Mucosa of rectum (tissue), 2 donors: Measurements from ENCODE around the gene TSEN34.

Experiments
- H3K27ac ChIP-seq, 2 donors: one replicate each; pipeline ENCODE4 v1.7.0; 2013; ENCODE audit warnings: inconsistent platforms in 2 of 2, low read depth in 2 of 2, low read length in 2 of 2
- H3K27me3 ChIP-seq, 2 donors: one replicate each; pipeline ENCODE4 v1.7.0; 2013; ENCODE audit warnings: low read length in 2 of 2; ENCODE audit not compliant: control insufficient read depth in 2 of 2, insufficient read depth in 2 of 2
- H3K36me3 ChIP-seq, 2 donors: one replicate each; pipeline ENCODE4 v1.7.0; 2013; ENCODE audit warnings: low read length in 2 of 2; ENCODE audit not compliant: control insufficient read depth in 2 of 2, insufficient read depth in 2 of 2
- H3K4me1 ChIP-seq, 2 donors: one replicate each; pipeline ENCODE4 v1.7.0; 2013; ENCODE audit warnings: low read length in 2 of 2, mild to moderate bottlenecking in 1 of 2; ENCODE audit not compliant: control insufficient read depth in 2 of 2, insufficient read depth in 2 of 2
- H3K4me3 ChIP-seq, 2 donors: one replicate each; pipeline ENCODE4 v1.7.0; 2013; ENCODE audit warnings: low read length in 2 of 2
- H3K9ac ChIP-seq, 2 donors: one replicate each; pipeline ENCODE4 v1.7.0; 2013; ENCODE audit warnings: low read length in 2 of 2, low read depth in 1 of 2, mild to moderate bottlenecking in 1 of 2
- H3K9me3 ChIP-seq, 2 donors: one replicate each; pipeline ENCODE4 v1.7.0; 2013; ENCODE audit warnings: low read length in 2 of 2; ENCODE audit not compliant: control insufficient read depth in 2 of 2
- donor health status: healthy.
- donor health status: Normal muscosa, but diverticular disease.

TSEN34 gene

DNA sequence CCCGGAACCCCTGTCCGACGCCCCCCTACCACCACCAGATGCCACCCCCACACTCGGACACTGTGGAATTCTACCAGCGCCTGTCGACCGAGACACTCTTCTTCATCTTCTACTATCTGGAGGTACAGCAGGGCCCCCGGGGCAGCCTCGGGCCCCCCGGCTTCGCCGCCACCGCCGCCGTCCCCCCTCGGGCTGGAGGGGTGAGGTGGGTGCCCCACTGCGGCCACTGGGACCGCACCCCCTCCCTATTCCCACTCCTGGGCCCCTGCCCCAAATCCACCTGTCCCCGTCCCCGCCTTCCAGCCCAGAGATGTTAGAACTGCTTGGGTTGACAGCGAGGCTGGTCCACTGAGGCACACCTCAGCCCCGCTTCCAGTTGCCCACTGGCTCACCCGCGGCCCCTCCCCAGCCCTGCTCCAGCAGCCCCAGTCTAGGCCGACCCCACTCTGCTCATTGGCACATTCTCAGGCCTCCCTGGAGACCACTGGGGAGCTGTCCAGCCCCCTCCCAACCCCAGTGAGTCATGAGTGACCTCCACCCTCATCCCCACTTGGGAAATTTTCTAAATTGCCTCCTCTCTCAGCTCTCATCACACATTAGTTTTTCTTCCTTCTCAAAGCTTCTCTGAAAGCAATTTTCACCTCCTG, 38.1 kb upstream of the TSEN34 start:
- Histone ChIP-seq H3K27me3 (no peaks in the 10 kb centered on the region), H3K27ac (no peak overlapping the region), H3K9ac (no peak overlapping the region), H3K36me3 (peaks cover 64 to 88% of the 10 kb centered on the region in 2 donors), H3K4me3 (no peak overlapping the region), H3K9me3 (no peaks in the 10 kb centered on the region), H3K4me1 (peaks cover 0 to under 1% of the 10 kb centered on the region in 2 donors)

DNA sequence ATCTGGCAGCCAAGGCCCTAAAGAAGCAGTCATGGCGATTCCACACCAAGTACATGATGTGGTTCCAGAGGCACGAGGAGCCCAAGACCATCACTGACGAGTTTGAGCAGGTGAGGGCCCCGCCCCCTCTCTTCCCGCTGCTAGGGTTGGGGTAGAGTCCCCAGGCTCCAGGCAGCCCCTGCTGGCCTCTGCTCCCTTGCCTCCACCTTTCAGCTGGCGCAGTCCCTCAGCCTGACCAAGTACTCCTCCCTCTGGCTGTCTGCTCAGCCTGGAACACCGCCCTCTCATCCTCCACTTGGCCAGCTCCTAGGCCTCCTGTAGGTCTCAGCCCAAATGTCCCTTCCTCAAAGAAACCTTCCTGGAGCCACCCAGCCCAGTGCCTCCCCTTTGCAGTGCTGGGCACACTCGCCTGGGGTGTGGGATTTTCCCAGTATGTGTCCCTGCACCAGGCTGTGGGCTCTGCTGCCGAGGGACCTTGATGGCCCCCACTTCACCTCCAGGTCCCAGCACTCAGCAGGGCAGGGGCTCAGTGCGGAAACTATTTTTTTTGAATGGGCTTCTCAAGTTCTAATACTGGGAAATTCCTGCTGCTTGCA, 37.3 kb upstream of the TSEN34 start:
- H3K27me3 ChIP-seq = no peaks in the 10 kb centered on the region
- H3K9me3 ChIP-seq = no peaks in the 10 kb centered on the region
- H3K4me1 ChIP-seq = peaks cover 8 to 9% of the 10 kb centered on the region in 2 donors
- no peak overlapping the region for H3K27ac ChIP-seq
- H3K4me3 ChIP-seq = no peak overlapping the region
- no peak overlapping the region for H3K9ac ChIP-seq
- H3K36me3 ChIP-seq = peaks cover 65 to 85% of the 10 kb centered on the region in 2 donors

DNA sequence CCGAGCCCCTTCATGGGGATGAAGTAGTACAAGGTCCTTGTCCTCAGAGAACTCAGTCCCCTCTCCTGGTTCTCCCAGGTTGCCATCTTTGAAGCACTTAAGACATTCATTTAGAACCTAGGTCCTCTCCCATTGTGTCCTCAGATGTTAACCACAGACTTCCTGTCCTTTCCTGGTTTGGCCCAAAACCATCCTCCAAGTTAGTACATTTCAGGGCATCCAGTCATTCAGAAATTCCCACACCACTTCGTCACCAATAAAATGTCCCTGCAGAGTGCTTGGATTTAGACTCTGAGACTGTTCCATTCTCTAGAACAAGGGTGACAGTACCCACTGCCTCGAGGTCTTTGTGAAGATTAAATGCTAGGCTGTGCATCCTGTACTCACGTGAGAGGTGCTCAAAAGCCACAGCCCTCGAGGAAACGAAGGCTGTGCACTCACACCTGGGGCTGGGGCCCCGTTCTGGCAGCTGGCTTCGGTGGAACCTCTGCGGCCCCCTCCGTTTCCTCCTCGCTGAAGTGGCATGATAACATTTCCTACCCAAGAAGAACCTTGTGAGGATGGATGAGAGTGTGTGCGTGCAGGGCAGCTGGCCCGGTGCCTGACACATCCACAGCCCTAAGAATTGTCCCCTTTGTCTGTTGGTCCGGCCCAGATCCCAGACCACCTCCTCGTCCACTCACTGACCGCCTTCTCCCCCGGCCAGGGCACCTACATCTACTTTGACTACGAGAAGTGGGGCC, 36.3 kb upstream of the TSEN34 start:
- H3K9me3 ChIP-seq = no peaks in the 10 kb centered on the region
- no peaks in the 10 kb centered on the region for H3K27me3 ChIP-seq
- H3K9ac ChIP-seq = no peak overlapping the region
- no peak overlapping the region for H3K4me3 ChIP-seq
- no peak overlapping the region for H3K27ac ChIP-seq
- peaks cover 57 to 76% of the 10 kb centered on the region in 2 donors for H3K36me3 ChIP-seq
- peaks cover 13% of the 10 kb centered on the region in 2 donors for H3K4me1 ChIP-seq

DNA sequence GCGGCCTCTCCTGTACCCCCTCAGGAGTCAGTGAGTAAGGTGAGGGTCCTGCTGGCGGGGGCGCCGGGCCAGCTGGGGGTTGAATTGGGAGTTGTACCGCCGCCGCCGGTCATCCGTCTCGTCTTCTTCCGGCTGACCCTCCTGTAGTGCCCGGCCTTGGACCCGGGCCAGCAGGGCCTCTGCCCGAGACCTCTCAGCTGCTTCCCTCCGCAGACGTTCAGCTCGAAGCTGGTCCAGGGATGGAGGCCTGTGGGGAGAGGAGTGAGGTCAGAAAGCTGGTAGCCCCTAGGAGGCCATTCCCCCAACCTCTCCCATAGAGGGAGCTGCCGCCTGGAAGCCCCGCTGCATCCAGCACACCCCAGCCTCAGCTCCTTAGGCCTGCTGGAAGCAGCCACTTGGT, 35.4 kb upstream of the TSEN34 start:
- Histone ChIP-seq H3K4me1 (peaks cover 21% of the 10 kb centered on the region in 2 donors), H3K27ac (no peak overlapping the region), H3K9ac (no peak overlapping the region), H3K36me3 (peaks cover 51 to 67% of the 10 kb centered on the region in 2 donors), H3K9me3 (no peaks in the 10 kb centered on the region), H3K27me3 (no peaks in the 10 kb centered on the region), H3K4me3 (no peak overlapping the region)

DNA sequence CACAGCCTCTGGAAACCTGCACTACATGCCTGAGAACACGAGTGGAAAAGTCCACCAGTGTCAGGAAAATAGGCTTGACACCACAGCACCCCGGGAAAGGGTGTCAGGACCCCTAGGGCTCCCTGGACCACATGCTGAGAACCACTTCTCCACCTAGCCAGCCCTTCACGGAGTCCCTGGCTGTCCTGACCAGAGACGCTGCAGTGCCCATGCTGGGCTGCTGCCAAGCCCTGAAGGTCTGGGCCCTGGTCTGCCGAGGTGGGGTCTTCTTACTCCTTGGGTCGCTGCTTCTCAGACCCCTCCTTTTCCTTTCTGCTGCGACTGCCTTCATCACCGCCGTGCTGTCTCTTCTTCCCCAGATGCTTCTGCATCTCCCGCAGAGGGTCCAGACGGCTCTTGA, 34.6 kb upstream of the TSEN34 start:
- Histone ChIP-seq H3K27me3 (no peaks in the 10 kb centered on the region), H3K4me1 (peaks cover 25% of the 10 kb centered on the region in 2 donors), H3K9me3 (no peaks in the 10 kb centered on the region), H3K4me3 (no peak overlapping the region), H3K36me3 (peaks cover 46 to 61% of the 10 kb centered on the region in 2 donors), H3K9ac (no peak overlapping the region), H3K27ac (no peak overlapping the region)

DNA sequence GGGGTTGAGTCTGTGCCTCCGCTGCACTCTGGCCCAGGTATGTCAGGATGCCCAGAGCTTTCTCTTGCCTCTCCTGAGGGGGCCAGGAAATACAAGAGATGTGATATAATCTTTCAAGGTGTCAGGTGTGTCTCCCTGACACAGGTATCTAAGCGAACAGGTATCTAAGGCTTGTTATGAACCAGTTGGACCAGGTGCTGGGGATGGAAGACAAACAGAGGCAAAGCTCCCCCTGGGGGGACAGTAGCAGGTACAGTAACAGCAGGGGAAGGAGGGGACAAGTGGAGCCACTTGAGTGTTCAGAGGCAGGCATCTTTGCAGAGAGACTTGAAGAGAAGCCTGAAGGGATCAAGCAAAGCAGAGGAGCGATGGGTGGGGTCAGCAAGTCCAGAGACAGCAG, 34.2 kb upstream of the TSEN34 start:
- peaks cover 28 to 29% of the 10 kb centered on the region in 2 donors for H3K4me1 ChIP-seq

GRCh38 chr19:54158812-54159351, 32.2 kb upstream of the TSEN34 start:
- H3K4me3 ChIP-seq = peak overlapping the region; percentile 82 to 97
- no peaks in the 10 kb centered on the region for H3K9me3 ChIP-seq
- H3K9ac ChIP-seq = peak overlapping the region; percentile 84 to 90
- peak overlapping the region; percentile 96 to 98 for H3K27ac ChIP-seq
- H3K4me1 ChIP-seq = peaks cover 37% of the 10 kb centered on the region in 2 donors
- peaks cover 31 to 38% of the 10 kb centered on the region in 2 donors for H3K36me3 ChIP-seq
- no peaks in the 10 kb centered on the region for H3K27me3 ChIP-seq

More for the DNA sequence above, 34.2 kb upstream of the TSEN34 start:
- H3K4me3 ChIP-seq = no peak overlapping the region
- H3K36me3 ChIP-seq = peaks cover 41 to 57% of the 10 kb centered on the region in 2 donors
- H3K9me3 ChIP-seq = no peaks in the 10 kb centered on the region
- no peak overlapping the region for H3K9ac ChIP-seq
- no peak overlapping the region for H3K27ac ChIP-seq
- no peaks in the 10 kb centered on the region for H3K27me3 ChIP-seq

GRCh38 chr19:54159352-54160181, 31.5 kb upstream of the TSEN34 start, which contains the start of gene LENG1:
TSS of gene LENG1 (minus strand) at chr19:54159721. CDS start at chr19:54159695, 26 bp downstream.
- peaks cover 42 to 44% of the 10 kb centered on the region in 2 donors for H3K4me1 ChIP-seq
- H3K9me3 ChIP-seq = no peaks in the 10 kb centered on the region
- peak within 1 kb of the TSS; percentile 82 to 97 for H3K4me3 ChIP-seq
- H3K36me3 ChIP-seq = peaks cover 28 to 31% of the 10 kb centered on the region in 2 donors
- H3K27ac ChIP-seq = peak within 1 kb of the TSS; percentile 96 to 98
- H3K27me3 ChIP-seq = no peaks in the 10 kb centered on the region
- H3K9ac ChIP-seq = peak within 1 kb of the TSS; percentile 84 to 91

GRCh38 chr19:54160182-54160811, 30.8 kb upstream of the TSEN34 start:
- Histone ChIP-seq H3K9me3 (no peaks in the 10 kb centered on the region), H3K27me3 (no peaks in the 10 kb centered on the region), H3K4me1 (peaks cover 44 to 45% of the 10 kb centered on the region in 2 donors), H3K4me3 (peak overlapping the region; percentile 69 to 82), H3K27ac (peak overlapping the region; percentile 77 to 88), H3K36me3 (peaks cover 21 to 23% of the 10 kb centered on the region in 2 donors), H3K9ac (peak overlapping the region; percentile 56 to 91)
